IMR-90 (cell line): ENCODE data around the gene GJD2.

Experiments
- CTCF ChIP-seq: conservative IDR thresholded peaks from 2 replicates; pipeline ENCODE4 v1.5.1; 2012; ENCODE audit warnings: mild to moderate bottlenecking, low read depth, low read length, improper control_type of control experiment
- MXI1 ChIP-seq: IDR thresholded peaks from 2 replicates; pipeline ENCODE4 v1.6.1; 2012; ENCODE audit warnings: low read depth, mild to moderate bottlenecking, low read length, moderate library complexity, borderline replicate concordance
- SMC3 ChIP-seq: fragments of 150-350 bp; IDR thresholded peaks from 2 replicates; pipeline ENCODE4 v1.6.1; 2016; ENCODE audit warnings: low read depth, mild to moderate bottlenecking, antibody characterized with exemption, low read length, moderate library complexity

- TF ChIP-seq CTCF: no peak
- TF ChIP-seq SMC3: no peak
- no peak for TF ChIP-seq MXI1
Measured at GRCh38 chr15:34780725-34781124, 25.9 kb upstream of the GJD2 start.
